GM10248 (cell line): Measurements from ENCODE around the gene DIP2C.

Experiments used
- CTCF ChIA-PET: fragments of 300-600 bp; sonication (Branson Sonifier 250); formaldehyde crosslinking; extraction: SDS; loops from one replicate; lab custom pipeline; 2021; ENCODE audit warnings: antibody characterized with exemption; lab: Yijun Ruan, JAX
- POLR2A ChIA-PET: fragments of 350-650 bp; sonication (Branson Sonifier 250); formaldehyde crosslinking; extraction: SDS; loops from one replicate; lab custom pipeline; 2020; ENCODE audit warnings: antibody characterized with exemption; lab: Yijun Ruan, JAX
- DNase-seq: peaks from one replicate; pipeline ENCODE4 v3.0.0; 2012; ENCODE audit errors: extremely low spot score
- TF ChIP-seq, protein P1 (sequence below): IDR thresholded peaks from 2 replicates; pipeline ENCODE4 v1.5.1; 2012; ENCODE audit warnings: mild to moderate bottlenecking, low read depth; ENCODE audit errors: extremely low read depth, missing control alignments, control extremely low read depth

The DIP2C gene

DNA sequence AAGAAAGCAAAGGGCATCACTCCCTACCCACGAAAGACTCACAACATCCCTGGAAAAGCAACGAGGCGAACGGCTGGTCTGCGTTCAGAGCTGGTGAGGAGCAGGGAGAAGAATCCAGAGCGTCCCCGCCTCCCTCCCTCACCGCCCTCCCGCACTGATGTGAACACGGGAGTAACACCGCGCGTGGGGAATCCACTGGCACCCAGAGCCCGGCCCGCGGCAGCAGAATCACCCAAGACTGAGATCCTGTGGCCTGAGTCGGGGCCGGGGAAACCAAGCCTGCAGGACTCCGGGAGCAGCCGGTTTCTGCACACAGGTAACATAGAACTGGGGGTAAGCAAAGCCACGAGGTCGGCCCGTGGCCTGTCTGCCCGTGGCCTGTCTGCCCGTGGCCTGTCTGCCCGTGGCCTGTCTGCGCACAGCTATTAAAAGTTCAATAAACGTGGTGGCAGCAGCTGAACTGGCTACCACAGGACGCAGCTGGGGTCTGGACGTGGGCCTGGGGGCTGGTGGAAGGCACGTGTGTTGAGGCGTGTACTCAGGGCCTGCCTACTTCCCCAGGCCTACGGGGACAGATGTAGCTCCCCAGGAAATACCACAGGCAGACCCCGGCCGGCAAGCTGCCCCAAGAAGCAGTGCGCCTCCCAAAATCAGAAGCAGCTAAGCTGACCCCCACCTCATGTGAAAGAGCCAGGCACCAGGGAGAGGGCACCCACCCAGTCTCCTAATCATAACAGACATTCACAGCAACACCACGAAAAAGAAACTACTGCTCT is 23.0 kb downstream of the DIP2C start:
- CTCF ChIA-PET, result interaction anchor here (1.1 kb wide), 1 partner anchor 30 kb away, joined by 3 read pairs; no protein-coding TSS in a partner anchor
- no peak for DNase-seq
- POLR2A ChIA-PET, result no interaction called here
- TF ChIP-seq, protein P1, sequence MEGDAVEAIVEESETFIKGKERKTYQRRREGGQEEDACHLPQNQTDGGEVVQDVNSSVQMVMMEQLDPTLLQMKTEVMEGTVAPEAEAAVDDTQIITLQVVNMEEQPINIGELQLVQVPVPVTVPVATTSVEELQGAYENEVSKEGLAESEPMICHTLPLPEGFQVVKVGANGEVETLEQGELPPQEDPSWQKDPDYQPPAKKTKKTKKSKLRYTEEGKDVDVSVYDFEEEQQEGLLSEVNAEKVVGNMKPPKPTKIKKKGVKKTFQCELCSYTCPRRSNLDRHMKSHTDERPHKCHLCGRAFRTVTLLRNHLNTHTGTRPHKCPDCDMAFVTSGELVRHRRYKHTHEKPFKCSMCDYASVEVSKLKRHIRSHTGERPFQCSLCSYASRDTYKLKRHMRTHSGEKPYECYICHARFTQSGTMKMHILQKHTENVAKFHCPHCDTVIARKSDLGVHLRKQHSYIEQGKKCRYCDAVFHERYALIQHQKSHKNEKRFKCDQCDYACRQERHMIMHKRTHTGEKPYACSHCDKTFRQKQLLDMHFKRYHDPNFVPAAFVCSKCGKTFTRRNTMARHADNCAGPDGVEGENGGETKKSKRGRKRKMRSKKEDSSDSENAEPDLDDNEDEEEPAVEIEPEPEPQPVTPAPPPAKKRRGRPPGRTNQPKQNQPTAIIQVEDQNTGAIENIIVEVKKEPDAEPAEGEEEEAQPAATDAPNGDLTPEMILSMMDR, result no peak

DNA sequence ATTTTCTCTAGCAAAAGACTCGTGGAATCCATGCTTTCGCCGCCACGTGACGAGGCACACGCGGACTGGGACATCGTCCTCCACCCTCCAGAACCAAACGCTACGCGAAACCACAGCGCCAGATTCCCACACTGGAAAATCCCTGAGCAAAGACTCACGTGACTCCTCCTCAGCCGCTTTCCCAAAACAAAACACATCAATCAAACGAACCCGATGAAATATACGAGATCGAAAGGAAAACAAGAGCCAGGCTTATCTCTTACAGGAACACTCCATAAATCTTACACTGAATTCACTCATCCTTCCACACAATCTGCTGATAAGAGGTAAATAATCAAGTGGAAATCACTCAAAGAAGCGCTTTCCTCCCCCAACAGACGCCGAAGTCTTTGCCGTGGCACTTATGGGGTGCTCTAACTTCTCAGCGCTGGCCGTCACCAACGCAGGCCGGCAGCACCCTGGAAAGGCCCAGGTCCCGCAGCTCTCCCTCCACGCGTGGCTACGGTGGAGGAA is 23.8 kb downstream of the DIP2C start:
- TF ChIP-seq, protein P1, result no peak
- POLR2A ChIA-PET, result no interaction called here
- CTCF ChIA-PET, result interaction anchor here (1.0 kb wide), 1 partner anchor 12 kb away, joined by 3 read pairs; no protein-coding TSS in a partner anchor
- DNase-seq, result no peak

DNA sequence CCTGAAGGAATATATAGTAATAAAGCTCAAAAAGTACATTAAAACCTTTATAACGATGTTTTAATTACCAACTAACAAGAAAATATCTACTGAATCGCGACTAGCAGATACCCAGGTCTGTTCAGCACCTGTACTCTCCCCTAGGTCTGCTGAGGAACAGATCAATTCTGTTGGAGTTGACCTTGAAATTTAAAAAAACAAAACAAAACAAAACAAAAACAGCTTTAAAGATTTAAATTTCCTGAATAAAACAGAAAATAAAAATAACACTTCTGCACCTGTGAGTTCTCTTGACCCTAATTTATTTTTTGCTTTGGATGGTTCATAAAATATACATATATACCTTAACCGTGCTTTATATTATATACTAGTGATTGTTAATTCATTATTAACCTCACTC is 24.6 kb downstream of the DIP2C start:
- CTCF ChIA-PET, result interaction anchor here (1.0 kb wide), 1 partner anchor 13 kb away, joined by 3 read pairs; no protein-coding TSS in a partner anchor
- TF ChIP-seq, protein P1, result no peak
- no peak for DNase-seq
- POLR2A ChIA-PET, result no interaction called here

DNA sequence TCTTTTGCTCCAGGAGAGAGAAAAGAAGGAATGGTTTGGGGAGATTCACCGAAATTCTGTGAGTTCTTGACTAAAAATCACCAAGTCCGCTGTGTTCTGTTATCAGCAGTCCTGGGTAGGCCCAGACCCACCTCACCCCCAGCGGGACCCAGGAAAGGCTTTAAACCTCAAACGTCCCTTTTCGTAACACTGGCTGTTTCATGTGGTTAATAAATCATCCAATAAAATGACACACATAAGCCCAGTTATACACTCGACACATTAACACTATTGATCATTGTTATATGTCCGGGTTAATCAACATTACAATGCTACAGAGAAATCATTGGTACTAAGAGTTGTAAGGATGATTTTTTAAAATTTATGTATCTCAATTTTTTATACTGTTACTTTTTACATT is 25.2 kb downstream of the DIP2C start:
- POLR2A ChIA-PET, result no interaction called here
- CTCF ChIA-PET, result interaction anchor here (1.0 kb wide), 1 partner anchor 14 kb away, joined by 3 read pairs; no protein-coding TSS in a partner anchor
- no peak for DNase-seq
- TF ChIP-seq, protein P1, result no peak

DNA sequence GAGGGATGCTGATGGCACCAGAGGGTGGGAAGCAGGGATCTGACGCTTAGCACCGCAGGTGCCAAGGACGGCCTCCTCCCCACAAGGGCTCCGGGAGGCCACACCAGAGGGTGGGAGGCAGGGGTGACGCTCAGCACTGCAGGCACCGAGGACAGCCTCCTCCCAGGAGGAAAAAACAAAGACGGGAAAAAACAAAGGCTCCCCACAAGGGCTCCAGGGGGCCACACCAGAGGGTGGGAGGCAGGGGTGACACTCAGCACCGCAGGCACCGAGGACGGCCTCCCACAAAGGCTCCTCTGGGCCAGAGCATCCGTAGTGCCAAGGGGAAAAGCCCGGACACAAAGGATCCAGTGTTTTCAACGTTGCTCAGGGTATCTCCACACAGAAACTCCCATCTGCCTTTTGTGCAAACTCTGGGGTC is 25.6 kb downstream of the DIP2C start:
- ChIA-PET CTCF (no interaction called here), POLR2A (no interaction called here)
- no peak for DNase-seq
- TF ChIP-seq, protein P1, result no peak

DNA sequence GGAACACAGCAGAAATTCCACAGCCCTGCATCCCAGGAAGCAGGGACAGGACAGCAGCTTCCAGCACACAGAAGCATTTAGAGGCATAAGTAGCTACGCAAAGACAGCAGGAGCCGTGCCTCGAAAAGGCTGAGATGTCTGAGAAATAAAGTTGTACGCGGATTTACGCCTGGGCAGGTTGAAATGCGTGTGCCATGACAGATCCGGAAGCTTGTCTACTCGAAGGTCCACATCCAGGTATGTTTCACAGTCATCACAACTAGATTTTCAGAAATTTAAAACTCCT is 26.1 kb downstream of the DIP2C start:
- TF ChIP-seq, protein P1, result no peak
- CTCF ChIA-PET, result no interaction called here

More for the DNA sequence above, 26.1 kb downstream of the DIP2C start:
- DNase-seq, result no peak
- POLR2A ChIA-PET, result no interaction called here
